HG03196 (cell line): ENCODE data around the gene HDAC4.

Source experiments
- ATAC-seq: cut with Tn5 transposase; IDR thresholded peaks from one replicate; pipeline ENCODE4 v1.9.1; 2021; ENCODE audit not compliant: unreplicated experiment

HDAC4 gene

GRCh38 chr2:239385096-239386000 lies 15.5 kb downstream of the HDAC4 start:
- no peak for ATAC-seq

GRCh38 chr2:239383759-239384156 lies 17.1 kb downstream of the HDAC4 start:
- ATAC-seq: no peak

DNA sequence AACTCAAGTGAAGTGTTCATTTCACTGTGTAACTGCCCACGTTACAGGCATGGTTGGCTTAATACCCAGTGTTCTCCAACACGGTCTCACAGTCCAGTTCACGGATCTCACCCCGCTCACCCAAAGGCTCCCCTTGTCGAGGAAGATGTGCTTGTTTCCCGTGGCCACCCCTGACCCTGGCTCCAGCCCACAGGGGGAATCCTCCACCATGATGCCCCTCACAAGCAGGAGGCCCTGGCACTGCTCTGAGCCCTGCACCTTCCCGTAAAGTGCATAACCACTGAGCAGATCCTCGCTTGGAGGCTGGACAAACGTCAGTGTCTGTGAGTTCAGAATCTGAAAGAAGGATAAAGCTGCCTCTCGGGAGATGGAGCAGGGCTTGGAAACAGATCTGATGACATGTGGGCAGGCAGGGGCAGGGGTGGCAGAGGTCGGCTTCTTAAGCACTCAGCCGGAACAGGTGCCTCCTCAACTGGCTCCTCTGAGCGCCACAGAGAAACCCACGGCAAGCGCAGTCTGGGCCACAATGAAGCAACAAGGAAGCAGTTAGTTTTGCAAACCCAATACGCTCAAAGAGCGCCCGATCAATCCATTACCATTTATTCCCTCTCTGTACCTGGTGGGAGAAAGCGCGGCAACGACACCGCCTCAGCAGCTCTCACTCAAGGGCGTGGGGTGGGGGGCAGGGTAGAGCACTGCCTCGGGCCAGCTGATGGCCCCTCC lies 17.6 kb downstream of the HDAC4 start:
- no peak for ATAC-seq

GRCh38 chr2:239382384-239382880 lies 18.4 kb downstream of the HDAC4 start:
- ATAC-seq: no peak

GRCh38 chr2:239381709-239382134 lies 19.1 kb downstream of the HDAC4 start:
- peak; percentile 49 for ATAC-seq

GRCh38 chr2:239380831-239381708 lies 19.8 kb downstream of the HDAC4 start:
- ATAC-seq: peak; percentile 42

DNA sequence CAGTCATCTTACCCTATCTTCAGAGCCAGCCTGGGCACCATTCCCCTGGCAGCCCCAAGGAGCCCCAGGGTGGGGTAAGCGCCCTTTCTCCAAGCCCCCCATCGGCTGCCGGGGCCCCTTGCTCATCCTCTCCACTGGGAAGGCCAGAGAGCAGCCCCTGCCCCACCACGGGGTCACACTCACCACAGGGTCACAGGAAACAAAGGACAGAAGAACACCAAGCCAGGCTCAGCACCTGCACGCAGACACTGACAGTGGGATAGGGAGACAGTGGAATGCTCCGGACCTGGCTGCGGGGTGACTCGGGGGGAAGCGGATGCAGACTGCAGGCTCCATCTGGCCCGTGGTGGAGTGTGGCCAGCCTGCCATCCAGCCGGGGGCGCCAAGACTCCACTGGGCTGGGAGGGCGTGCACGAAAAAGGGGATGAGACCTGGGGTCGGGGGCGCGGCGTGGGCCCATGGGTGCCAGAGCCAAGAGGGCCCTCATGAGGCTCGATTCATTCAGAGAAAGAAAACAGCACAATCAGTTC lies 21.1 kb downstream of the HDAC4 start:
- ATAC-seq: no peak

- no peak for ATAC-seq
Measured at GRCh38 chr2:239378918-239379640, 21.7 kb downstream of the HDAC4 start.

DNA sequence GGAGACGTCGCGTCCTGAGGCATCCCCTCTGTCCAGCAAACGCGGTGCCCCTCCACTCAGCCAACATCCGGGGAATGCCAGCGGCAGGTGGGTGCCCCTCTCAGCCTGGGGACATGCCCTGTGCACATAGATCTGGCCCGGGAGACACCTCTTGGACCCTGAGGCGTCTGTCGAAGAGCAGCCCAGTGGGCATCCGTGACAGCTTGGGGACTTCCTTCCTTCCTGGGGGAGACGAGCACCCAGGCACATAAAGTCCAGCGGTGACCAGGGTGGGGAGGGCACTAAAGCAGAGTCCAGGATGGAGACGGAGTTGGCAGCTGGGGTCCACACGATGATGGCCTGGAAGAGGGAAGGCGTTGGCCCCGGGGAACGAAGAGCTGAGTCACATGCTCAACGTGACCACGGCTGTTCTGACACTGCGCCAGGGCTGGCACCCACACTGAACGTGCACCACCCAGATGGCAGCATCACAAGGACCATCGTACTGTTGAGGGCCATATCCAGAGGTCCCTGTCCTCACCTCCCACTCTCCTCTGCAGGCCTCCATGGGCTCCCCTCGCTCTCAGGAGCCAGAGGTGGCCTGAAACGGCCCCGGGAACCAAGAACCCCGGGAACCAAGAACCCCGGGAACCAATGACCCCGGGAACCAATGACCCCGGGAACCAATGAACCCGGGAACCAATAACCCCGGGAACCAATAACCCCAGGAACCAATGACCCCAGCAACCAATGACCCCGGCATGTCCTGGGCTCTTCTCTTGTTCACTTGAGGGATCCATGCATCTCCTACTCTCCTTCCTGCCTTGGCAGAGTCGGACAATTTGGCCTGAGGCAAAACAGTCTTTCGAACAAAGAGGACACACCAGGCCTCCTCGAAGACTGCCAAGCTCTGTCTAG lies 22.6 kb downstream of the HDAC4 start:
- no peak for ATAC-seq

- ATAC-seq: no peak
Measured at GRCh38 chr2:239377591-239377990, 23.2 kb downstream of the HDAC4 start.

GRCh38 chr2:239376942-239377531 lies 23.8 kb downstream of the HDAC4 start:
- ATAC-seq: no peak

- ATAC-seq: no peak
Measured at GRCh38 chr2:239376351-239376750, 24.5 kb downstream of the HDAC4 start.

DNA sequence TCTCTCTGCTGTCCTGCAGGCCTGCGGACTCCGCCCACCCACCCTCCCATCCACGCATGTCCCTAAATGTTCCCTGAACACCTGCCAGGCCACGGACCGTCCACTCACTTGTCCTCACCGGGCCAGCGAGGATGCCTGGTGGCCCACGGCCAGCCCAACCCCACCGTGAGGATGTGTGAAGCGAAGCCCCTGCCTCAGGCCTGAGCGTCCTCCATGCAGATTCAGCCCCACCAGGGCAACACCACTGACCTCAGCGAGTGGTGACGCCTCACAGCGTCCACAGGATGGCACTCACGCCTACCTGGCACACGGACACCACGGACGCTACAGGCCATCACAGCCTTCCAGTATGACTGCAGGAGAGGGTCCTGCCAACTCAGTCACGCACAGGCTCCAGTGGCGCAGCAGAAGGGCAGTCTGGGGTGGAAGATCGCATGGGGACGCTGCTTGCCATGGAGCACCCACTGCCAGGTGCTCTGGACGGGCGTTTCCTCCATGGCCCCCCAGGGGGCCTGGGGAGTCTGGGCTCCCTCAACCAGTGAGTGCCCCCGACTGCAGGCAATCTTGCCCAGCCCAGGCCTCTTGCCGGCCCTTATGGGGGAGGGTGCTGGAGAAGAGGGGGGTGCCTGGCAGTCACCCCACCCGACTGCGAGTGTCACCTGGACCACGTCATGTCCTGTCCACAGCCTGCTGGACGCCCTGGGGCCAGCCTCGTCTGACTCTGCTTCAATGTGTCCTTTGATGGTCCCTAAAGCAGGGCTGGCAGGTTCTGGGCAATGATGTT lies 25.4 kb downstream of the HDAC4 start:
- ATAC-seq: no peak

DNA sequence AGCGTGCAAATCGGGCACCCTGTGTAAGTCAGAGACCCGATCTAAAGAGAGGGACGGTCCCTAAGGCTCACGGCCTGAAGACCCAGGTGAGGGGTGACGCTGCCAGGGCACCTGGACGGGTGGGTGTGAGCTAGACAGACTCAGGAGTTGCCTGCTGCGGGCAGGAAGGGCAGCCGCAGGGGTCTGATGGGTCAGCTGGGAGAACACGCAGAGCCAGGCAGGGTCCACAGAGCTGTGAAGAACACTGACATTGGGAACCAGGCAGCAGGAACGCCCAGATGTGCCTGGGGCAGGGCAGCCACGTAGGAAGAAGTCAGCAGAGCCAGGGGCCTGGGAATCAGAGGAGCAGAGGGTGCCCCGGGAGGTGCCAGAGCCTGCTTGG lies 25.9 kb downstream of the HDAC4 start:
- ATAC-seq: no peak

GRCh38 chr2:239372835-239373234 lies 28.0 kb downstream of the HDAC4 start:
- no peak for ATAC-seq

DNA sequence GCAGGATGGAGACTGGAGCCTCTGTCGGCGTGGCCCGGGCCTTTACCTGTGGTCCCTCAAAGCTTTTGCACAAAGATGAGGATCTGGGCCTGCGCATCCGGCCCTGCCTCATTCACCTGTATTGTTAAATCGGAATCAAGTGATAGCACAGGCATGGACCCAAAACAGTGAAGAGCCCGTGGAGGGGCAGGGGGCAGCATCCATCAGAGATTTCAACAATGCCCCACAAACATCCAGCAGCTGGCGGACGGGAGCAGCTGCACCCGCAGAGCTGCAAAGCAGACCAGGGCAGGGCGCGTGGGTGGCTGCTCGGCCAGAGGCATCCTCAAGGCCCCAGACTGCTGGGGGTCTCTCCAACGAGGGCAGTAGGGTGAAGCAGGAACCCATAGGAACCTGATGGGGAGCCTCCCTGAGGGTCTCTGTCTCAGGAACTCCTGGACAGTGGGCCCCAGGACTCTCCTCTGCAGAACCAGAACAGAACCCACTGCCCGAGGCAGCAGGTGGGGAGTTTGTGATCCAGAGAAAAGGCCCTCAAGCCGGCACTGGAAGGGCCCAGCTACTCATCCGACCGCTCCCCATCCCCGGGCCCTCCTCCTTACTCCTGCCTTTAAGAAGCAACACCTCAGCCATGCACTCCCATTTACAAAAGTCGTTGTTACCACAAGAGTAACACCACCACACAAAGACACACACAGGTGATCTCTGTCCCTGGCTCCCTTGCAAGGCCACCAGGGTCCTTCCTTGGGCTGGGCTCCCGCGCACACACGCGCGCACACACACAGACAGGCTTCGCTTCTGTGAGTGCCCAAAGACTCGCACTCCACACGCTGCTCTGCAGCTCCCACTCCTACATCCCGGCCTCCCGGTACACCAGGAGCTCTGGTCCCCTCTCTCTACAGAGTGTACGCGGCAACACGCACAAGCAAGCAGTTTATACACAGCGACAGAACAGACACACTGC lies 28.8 kb downstream of the HDAC4 start:
- no peak for ATAC-seq
